ENCODE results near the gene RAB6B. TPM values are rescaled to one million over a fixed set of nuclear protein-coding genes. Genes with fewer than 3 reads are reported as not detected.

Gene RAB6B
- total RNA-seq, 1 donor, result 0.36 TPM

DNA sequence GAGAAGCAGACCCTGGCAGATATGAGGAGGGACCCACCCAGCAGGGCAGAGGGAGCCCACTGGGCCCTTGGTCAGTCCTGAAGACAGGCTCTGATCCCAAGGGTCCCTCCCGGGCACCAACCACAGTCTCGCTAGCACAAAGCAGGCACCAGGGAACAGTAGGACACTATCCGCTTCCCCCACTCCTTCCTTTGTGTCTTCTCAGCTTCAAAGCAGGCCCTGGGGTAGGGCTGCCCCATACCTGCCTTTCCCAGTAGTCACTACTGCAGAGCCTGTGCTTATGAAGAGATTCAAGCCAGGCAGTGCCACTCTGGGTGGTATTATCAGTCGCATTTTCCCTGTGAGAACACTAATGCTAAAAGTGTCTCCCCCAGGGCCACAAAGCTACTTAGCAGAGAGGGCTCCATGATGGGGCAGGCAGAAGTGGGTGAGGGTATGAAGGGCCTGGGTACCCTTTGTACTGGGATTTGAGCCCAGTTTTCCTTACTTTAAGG is 57.3 kb downstream of the RAB6B start:
- no peak for DNase-seq (ENCODE audit: low read depth)
- no peak for TF ChIP-seq CTCF (IDR thresholded peaks at IDR 0.05; ENCODE audit: insufficient read depth, low read length)
- no peak overlapping the region for H3K4me3 ChIP-seq (ENCODE audit: low read depth, low read length)

- H3K4me3 ChIP-seq (ENCODE audit: low read depth, low read length), result no peak overlapping the region
- no peak for DNase-seq (ENCODE audit: low read depth)
- no peak for TF ChIP-seq CTCF (IDR thresholded peaks at IDR 0.05; ENCODE audit: insufficient read depth, low read length)
Measured at GRCh38 chr3:133837487-133838295, 58.0 kb downstream of the RAB6B start.

DNA sequence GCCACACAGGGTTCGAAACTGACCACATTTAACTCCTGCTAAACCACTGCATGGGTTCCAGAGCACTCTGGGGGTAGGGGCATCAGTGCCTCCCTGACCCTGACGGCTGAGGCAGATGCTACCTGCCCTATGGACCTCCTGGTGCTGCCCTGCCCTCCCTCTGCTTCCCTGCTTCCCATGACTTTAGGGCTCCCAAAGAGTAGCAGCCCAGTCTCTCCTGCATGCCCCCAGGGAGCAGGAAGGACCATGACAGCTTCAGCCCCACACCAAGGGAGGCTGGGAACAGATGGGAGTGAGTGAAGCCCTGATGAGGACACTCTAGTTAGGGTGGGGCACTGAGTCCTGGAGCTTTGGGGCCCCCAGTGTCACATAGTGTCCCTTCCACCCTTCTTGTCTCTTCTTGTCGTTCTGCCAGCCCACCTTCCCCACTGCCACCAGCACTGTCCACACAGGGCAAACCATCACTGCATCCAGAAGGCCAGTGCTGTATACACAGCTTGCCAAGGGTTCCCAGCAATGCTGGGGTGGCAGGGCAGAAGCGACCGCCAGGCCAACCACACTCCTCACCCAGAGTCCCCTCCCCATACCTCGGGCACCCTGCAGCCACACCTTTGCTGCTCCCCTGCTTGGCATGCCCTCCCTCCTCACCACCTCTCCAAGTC is 59.1 kb downstream of the RAB6B start:
- H3K4me3 ChIP-seq (ENCODE audit: low read depth, low read length), result no peak overlapping the region
- TF ChIP-seq CTCF (IDR thresholded peaks at IDR 0.05; ENCODE audit: insufficient read depth, low read length), result no peak
- DNase-seq (ENCODE audit: low read depth), result no peak

DNA sequence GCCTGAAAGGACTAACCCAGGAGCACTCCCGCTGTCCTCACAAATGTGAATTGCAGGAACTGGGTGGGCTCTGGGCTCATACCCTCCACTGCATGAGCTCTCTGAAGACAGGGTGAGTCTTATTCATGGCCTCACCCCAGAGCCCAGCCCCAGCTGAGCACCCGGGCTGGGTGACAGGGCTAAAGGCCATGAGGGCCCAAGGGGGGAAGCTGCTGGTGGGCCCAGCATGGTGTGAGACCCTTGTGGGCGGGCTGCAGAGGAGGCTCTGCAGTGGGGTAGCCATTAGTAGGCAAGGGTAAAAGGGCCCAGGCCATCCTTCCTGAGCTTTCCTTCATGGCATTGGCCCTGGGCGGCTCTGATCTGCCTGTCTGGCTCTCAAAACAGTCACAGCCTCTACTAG is 59.7 kb downstream of the RAB6B start:
- H3K4me3 ChIP-seq (ENCODE audit: low read depth, low read length), result no peak overlapping the region
- no peak for TF ChIP-seq CTCF (IDR thresholded peaks at IDR 0.05; ENCODE audit: insufficient read depth, low read length)
- DNase-seq (ENCODE audit: low read depth), result no peak

- DNase-seq (ENCODE audit: low read depth), result no peak
- no peak for TF ChIP-seq CTCF (IDR thresholded peaks at IDR 0.05; ENCODE audit: insufficient read depth, low read length)
- H3K4me3 ChIP-seq (ENCODE audit: low read depth, low read length), result no peak overlapping the region
Measured at GRCh38 chr3:133835418-133835743, 60.3 kb downstream of the RAB6B start.

GRCh38 chr3:133834621-133835417 is 60.9 kb downstream of the RAB6B start:
- no peak overlapping the region for H3K4me3 ChIP-seq (ENCODE audit: low read depth, low read length)
- no peak for DNase-seq (ENCODE audit: low read depth)
- no peak for TF ChIP-seq CTCF (IDR thresholded peaks at IDR 0.05; ENCODE audit: insufficient read depth, low read length)
